K562 treated with DMSO at 1 percent for 12 hours (cell line): ENCODE measurements around the gene ZNF653. TPM values are rescaled to one million over a fixed set of nuclear protein-coding genes. Genes with fewer than 3 reads are reported as not detected.

Experiments used
- total RNA-seq: library from RNA; unstranded; fragments of 300-600 nt; gene quantifications from 2 replicates; pipeline ENCODE4 v1.2.3, GENCODE V29; 2022; ENCODE audit not compliant: insufficient read depth

ZNF653 gene, protein sequence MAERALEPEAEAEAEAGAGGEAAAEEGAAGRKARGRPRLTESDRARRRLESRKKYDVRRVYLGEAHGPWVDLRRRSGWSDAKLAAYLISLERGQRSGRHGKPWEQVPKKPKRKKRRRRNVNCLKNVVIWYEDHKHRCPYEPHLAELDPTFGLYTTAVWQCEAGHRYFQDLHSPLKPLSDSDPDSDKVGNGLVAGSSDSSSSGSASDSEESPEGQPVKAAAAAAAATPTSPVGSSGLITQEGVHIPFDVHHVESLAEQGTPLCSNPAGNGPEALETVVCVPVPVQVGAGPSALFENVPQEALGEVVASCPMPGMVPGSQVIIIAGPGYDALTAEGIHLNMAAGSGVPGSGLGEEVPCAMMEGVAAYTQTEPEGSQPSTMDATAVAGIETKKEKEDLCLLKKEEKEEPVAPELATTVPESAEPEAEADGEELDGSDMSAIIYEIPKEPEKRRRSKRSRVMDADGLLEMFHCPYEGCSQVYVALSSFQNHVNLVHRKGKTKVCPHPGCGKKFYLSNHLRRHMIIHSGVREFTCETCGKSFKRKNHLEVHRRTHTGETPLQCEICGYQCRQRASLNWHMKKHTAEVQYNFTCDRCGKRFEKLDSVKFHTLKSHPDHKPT
- 9.0 and 9.8 TPM in 2 replicates for total RNA-seq

GRCh38 chr19:11505504-11506100 lies at the start of gene ZNF653:
ZNF653 (minus strand) TSS chr19:11505839; CDS start chr19:11505786, 53 bp downstream.

GRCh38 chr19:11538232-11539036 lies 32.8 kb upstream of the ZNF653 start, which contains the start of gene CNN1:
CNN1 (plus strand) TSS chr19:11538851; CDS start chr19:11538928, 77 bp downstream.

GRCh38 chr19:11528551-11529341 lies 23.1 kb upstream of the ZNF653 start, which contains the start of gene ECSIT:
ECSIT (minus strand) TSS chr19:11529134; CDS start chr19:11519170, 9,964 bp downstream.

GRCh38 chr19:11480715-11481533 lies 24.7 kb downstream of the ZNF653 start, which contains the start of gene ELAVL3:
ELAVL3 (minus strand) TSS chr19:11481046; CDS start chr19:11480608, 438 bp downstream.

DNA sequence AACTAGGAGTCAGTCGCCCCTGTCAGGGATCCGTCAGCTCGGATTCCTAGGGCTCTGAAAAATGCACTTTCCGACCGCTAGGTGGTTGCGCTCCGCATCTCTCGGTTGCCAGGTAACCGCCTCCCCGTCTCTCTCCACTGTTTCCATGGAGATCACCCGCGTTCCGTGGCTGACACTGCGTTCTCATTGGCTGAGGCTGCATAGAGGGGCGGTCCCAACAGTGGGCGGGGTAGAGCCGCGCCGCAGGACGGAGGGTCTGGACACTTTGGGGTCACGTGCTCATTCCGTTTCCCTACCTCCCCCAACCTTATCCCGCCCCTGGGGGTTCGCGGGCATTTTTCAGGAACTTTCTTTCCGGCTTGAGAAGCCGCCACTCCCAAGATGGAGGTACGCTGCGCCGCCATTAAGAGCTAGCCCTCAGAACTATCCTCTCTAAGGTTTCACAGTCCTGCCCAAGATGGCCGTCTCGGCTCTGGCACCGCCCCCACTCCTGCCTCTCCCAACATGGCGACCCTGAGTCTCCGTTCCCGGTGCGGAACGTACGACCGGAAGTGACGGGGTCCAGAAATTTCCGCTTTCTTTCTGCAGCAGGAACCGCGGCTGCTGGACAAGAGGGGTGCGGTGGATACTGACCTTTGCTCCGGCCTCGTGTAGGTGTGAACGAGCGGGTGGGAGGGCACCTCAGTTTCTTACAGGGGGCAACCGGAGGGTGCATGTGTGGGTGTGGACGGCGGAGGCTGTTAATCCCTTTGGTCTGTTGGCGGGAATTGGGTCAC lies 70.4 kb downstream of the ZNF653 start, which contains the start of the genes ODAD3 and PRKCSH:
TSS of gene ODAD3 (minus strand) at position 65 of the 776 bp plus-strand sequence. CDS start 105 bp downstream, outside the sequence.
TSS of gene PRKCSH (plus strand) at position 579 of the 776 bp plus-strand sequence. CDS start 483 bp downstream, outside the sequence.

Other genes with a start within 250 kb of the ZNF653 start
- gene DOCK6, start 243.3 kb downstream of the ZNF653 start, total RNA-seq, result 5.7 and 22.5 TPM in 2 replicates
- gene TSPAN16, start 209.7 kb downstream of the ZNF653 start, total RNA-seq, result not detected in 2 replicates
- 2.0 and 5.5 TPM in 2 replicates for gene RAB3D, start 166.2 kb downstream of the ZNF653 start, total RNA-seq
- 63.8 and 74.8 TPM in 2 replicates for gene TMEM205, start 159.6 kb downstream of the ZNF653 start, total RNA-seq
- gene CCDC159, start 159.3 kb downstream of the ZNF653 start, total RNA-seq, result 8.4 and 20.3 TPM in 2 replicates
- gene PLPPR2, start 150.4 kb downstream of the ZNF653 start, total RNA-seq, result 23.2 and 37.6 TPM in 2 replicates
- 4.0 and 4.5 TPM in 2 replicates for gene SWSAP1, start 131.2 kb downstream of the ZNF653 start, total RNA-seq
- gene EPOR, start 121.5 kb downstream of the ZNF653 start, total RNA-seq, result 11.9 and 13.5 TPM in 2 replicates
- 1.3 and 2.0 TPM in 2 replicates for gene RGL3, start 86.5 kb downstream of the ZNF653 start, total RNA-seq
- 1.1 TPM in 1 of 2 replicates, not detected in the other for gene ODAD3, start 70.7 kb downstream of the ZNF653 start, total RNA-seq
- gene PRKCSH, start 70.2 kb downstream of the ZNF653 start, total RNA-seq, result 269 and 367 TPM in 2 replicates
- not detected in 2 replicates for gene ELAVL3, start 24.8 kb downstream of the ZNF653 start, total RNA-seq
- 43.6 and 45.8 TPM in 2 replicates for gene ECSIT, start 23.3 kb upstream of the ZNF653 start, total RNA-seq
- gene CNN1, start 33.0 kb upstream of the ZNF653 start, total RNA-seq, result 2.0 and 5.0 TPM in 2 replicates
- 115 and 131 TPM in 2 replicates for gene ELOF1, start 53.4 kb upstream of the ZNF653 start, total RNA-seq
- gene ACP5, start 71.8 kb upstream of the ZNF653 start, total RNA-seq, result 34.2 and 38.6 TPM in 2 replicates
- 5.6 and 10.2 TPM in 2 replicates for gene ZNF627, start 91.6 kb upstream of the ZNF653 start, total RNA-seq
- gene ZNF823, start 233.1 kb upstream of the ZNF653 start, total RNA-seq, result 5.8 and 12.8 TPM in 2 replicates